HG02852 (cell line): ENCODE data around the gene MIOX.

ENCODE experiments used
- ATAC-seq: cut with Tn5 transposase; IDR thresholded peaks from one replicate; pipeline ENCODE4 v1.9.1; 2021; ENCODE audit warnings: mild to moderate bottlenecking, moderate library complexity; ENCODE audit not compliant: unreplicated experiment

The MIOX gene

GRCh38 chr22:50454556-50455075 lies 32.0 kb upstream of the MIOX start:
- ATAC-seq: no peak

GRCh38 chr22:50455201-50455600 lies 31.5 kb upstream of the MIOX start:
- ATAC-seq: no peak

- no peak for ATAC-seq
Observed at GRCh38 chr22:50456026-50456425, 30.6 kb upstream of the MIOX start.

- ATAC-seq: no peak
Observed at GRCh38 chr22:50456466-50457234, 30.0 kb upstream of the MIOX start.

GRCh38 chr22:50459016-50459415 lies 27.6 kb upstream of the MIOX start:
- ATAC-seq: no peak

- ATAC-seq: no peak
Observed at GRCh38 chr22:50459496-50460140, 27.0 kb upstream of the MIOX start.

- ATAC-seq: no peak
Observed at GRCh38 chr22:50460938-50461337, 25.7 kb upstream of the MIOX start.

- ATAC-seq: no peak
Observed at GRCh38 chr22:50461536-50461935, 25.1 kb upstream of the MIOX start.

GRCh38 chr22:50461979-50462540 lies 24.6 kb upstream of the MIOX start:
- no peak for ATAC-seq

- no peak for ATAC-seq
Observed at GRCh38 chr22:50463188-50463900, 23.3 kb upstream of the MIOX start.

GRCh38 chr22:50464451-50464850 lies 22.2 kb upstream of the MIOX start:
- ATAC-seq: no peak

- no peak for ATAC-seq
Observed at GRCh38 chr22:50465066-50465930, 21.4 kb upstream of the MIOX start.

- no peak for ATAC-seq
Observed at GRCh38 chr22:50467341-50467740, 19.3 kb upstream of the MIOX start.

GRCh38 chr22:50467773-50468440 lies 18.8 kb upstream of the MIOX start:
- no peak for ATAC-seq

- no peak for ATAC-seq
Observed at GRCh38 chr22:50468626-50469025, 18.0 kb upstream of the MIOX start.

GRCh38 chr22:50469377-50470305 lies 17.0 kb upstream of the MIOX start:
- ATAC-seq: peak; percentile 44

GRCh38 chr22:50470491-50470890 lies 16.2 kb upstream of the MIOX start:
- ATAC-seq: no peak

- ATAC-seq: no peak
Observed at GRCh38 chr22:50471197-50471847, 15.3 kb upstream of the MIOX start.
